Measurements from ENCODE around the gene SLC22A12.

SLC22A12 gene

DNA sequence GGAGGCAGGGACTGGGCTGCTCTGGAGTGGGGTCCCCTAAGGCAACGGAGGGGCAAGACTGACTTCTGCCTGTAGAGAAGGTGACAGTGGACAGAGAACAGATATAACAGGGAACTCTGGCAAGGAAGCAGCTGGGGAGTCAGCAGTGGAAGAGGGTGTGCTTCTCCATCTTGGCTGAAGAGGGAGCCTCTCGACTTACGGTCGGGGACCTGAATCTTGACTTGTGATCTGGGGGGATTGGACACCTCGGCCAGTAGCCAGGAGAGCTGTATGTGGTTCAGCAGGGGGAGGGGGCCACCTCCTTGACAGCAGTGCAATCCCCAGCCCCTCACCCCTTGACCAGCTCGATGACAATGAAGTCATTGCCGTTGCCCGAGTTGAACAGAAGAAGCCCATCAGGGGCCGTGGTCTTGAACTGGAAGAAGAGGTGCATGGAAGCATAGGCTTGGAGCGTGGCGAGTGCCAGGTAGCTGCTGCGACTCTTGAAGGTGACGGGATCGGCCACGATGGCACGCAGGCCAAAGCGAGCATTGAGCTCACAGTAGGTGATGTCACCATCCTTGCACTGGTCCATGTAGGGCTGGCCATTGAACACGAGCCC, 60.0 kb downstream of the SLC22A12 start:
- Histone ChIP-seq H3K36me3 (no peaks in the 10 kb centered on the region), H3K27ac (no peak overlapping the region), H3K4me1 (peaks cover 0 to 9% (median 0%) of the 10 kb centered on the region in 4 donors), H3K4me3 (no peak overlapping the region), H3K27me3 (peaks cover 0 to 16% of the 10 kb centered on the region in 2 donors), H3K9me3 (no peaks in the 10 kb centered on the region)
- intact Hi-C loops (cut with DNase I; ENCODE audit: low total_unique reads) = loop anchor here (5.0 to 10.0 kb wide), 2 partner anchors 74 to 204 kb away; partner anchors contain the start of gene NRXN2
- TF ChIP-seq, protein P1, sequence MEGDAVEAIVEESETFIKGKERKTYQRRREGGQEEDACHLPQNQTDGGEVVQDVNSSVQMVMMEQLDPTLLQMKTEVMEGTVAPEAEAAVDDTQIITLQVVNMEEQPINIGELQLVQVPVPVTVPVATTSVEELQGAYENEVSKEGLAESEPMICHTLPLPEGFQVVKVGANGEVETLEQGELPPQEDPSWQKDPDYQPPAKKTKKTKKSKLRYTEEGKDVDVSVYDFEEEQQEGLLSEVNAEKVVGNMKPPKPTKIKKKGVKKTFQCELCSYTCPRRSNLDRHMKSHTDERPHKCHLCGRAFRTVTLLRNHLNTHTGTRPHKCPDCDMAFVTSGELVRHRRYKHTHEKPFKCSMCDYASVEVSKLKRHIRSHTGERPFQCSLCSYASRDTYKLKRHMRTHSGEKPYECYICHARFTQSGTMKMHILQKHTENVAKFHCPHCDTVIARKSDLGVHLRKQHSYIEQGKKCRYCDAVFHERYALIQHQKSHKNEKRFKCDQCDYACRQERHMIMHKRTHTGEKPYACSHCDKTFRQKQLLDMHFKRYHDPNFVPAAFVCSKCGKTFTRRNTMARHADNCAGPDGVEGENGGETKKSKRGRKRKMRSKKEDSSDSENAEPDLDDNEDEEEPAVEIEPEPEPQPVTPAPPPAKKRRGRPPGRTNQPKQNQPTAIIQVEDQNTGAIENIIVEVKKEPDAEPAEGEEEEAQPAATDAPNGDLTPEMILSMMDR (IDR thresholded peaks at IDR 0.05) = no peak
- DNase-seq = no peak
